ENCODE measurements around the gene GRIK1.

DNA sequence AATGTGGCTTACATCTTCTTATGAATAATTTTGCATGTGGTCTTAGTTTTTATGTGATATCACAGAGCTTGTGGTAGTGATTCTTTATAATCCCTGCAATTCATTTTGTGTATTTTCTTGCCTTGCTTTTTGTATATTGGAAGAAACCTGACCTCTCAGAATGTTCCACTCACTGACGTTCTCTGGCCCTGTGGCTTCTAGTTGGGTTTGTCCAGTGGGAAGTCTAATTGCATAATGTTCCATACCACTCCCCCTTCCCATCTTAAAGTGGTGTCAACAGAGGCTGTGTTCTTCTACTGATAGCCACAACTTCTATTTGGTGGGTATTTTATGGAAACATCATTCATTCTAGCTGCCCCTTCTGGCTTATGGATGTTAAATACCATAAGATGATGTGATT lies 415.7 kb downstream of the GRIK1 start:
- TF ChIP-seq, protein P1, sequence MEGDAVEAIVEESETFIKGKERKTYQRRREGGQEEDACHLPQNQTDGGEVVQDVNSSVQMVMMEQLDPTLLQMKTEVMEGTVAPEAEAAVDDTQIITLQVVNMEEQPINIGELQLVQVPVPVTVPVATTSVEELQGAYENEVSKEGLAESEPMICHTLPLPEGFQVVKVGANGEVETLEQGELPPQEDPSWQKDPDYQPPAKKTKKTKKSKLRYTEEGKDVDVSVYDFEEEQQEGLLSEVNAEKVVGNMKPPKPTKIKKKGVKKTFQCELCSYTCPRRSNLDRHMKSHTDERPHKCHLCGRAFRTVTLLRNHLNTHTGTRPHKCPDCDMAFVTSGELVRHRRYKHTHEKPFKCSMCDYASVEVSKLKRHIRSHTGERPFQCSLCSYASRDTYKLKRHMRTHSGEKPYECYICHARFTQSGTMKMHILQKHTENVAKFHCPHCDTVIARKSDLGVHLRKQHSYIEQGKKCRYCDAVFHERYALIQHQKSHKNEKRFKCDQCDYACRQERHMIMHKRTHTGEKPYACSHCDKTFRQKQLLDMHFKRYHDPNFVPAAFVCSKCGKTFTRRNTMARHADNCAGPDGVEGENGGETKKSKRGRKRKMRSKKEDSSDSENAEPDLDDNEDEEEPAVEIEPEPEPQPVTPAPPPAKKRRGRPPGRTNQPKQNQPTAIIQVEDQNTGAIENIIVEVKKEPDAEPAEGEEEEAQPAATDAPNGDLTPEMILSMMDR (optimal IDR thresholded peaks at IDR 0.05 in 1 of 3, IDR thresholded peaks at IDR 0.05 in 1 of 3, conservative IDR thresholded peaks at IDR 0.05 in 1 of 3; ENCODE audit: extremely low read depth in 1 of 3, insufficient read depth in 2 of 3, low read length in 3 of 3), result no peak
- TF ChIP-seq EZH2 (IDR thresholded peaks at IDR 0.05; ENCODE audit: low read length), result no peak

Data from keratinocyte (primary cell).